ENCODE results near the gene HGD.
A peak's percentile ranks its signal among the peaks of the same experiment; 100 is the strongest.
"Not testable (repeated sequence)": the region's sequence is repeated elsewhere in the genome, so short reads cannot be mapped to it uniquely, and the experiment has no call there.

HGD gene

DNA sequence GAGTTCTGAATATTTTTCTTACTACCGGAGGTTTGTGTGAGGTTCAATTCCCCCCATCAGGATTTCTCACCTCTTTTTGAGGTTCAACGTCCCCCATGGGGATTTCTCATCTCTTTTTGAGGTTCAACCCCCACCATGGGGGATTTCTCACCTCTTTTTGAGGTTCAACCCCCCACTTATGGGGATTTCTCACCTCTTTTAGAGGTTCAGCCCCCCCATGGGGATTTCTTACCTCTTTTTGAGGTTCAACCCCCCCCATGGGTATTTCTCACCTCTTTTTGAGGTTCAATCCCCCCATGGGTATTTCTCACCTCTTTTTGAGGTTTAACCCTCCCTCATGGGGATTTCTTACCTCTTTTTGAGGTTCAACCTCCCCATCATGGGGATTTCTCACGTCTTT is 59.6 kb downstream of the HGD start:
- Histone ChIP-seq H3K9ac (ENCODE audit: low read length in 5 of 5) (no peak overlapping the region), H3K4me3 (ENCODE audit: low read depth in 1 of 5, low read length in 5 of 5) (peak overlapping the region in 1 of 5 donors; percentile 33), H3K36me3 (ENCODE audit: control insufficient read depth in 5 of 5, insufficient read depth in 5 of 5, low read length in 5 of 5) (no peaks in the 10 kb centered on the region), H3K27ac (ENCODE audit: low read depth, low read length) (no peak overlapping the region), H3K27me3 (ENCODE audit: control insufficient read depth in 5 of 5, insufficient read depth in 4 of 5, low read length in 5 of 5) (no peaks in the 10 kb centered on the region), H3K4me1 (ENCODE audit: control insufficient read depth in 5 of 5, insufficient read depth in 5 of 5, low read length in 5 of 5) (peaks cover 0 to 3% (median 0%) of the 10 kb centered on the region in 5 donors), H3K9me3 (ENCODE audit: control insufficient read depth in 5 of 5, low read length in 5 of 5) (peaks cover 0 to 16% (median 13%) of the 10 kb centered on the region in 5 donors)

DNA sequence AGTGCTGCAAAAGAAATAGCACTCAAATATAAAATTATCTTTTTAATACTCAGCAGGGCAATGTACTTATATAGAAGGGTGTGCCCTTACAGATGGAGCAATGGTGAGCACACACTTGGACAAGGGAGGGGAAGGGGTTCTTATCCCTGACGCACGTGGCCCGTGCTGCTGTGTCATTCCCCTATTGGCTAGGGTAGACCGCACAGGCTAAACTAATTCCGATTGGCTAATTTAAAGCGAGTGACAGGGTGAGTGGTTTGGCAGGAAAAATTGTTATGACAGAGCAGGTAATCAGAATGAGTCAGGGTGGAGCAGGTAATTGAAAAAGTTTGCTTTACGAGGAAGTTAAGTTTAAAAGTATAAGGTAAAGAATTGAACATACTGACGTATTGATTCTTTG is 65.3 kb downstream of the HGD start:
- not testable (repeated sequence) for H3K27ac ChIP-seq (ENCODE audit: low read depth, low read length)

GRCh38 chr3:120615847-120616609 is 66.0 kb downstream of the HGD start:
- Histone ChIP-seq H3K4me3 (ENCODE audit: low read depth in 1 of 5, low read length in 5 of 5) (peak overlapping the region in 4 of 5 donors; percentile 7 to 28 (median 18)), H3K27ac (ENCODE audit: low read depth, low read length) (no peak overlapping the region), H3K27me3 (ENCODE audit: control insufficient read depth in 5 of 5, insufficient read depth in 4 of 5, low read length in 5 of 5) (no peaks in the 10 kb centered on the region)

More for the DNA sequence above, 65.3 kb downstream of the HGD start:
- not testable (repeated sequence) for H3K9me3 ChIP-seq (ENCODE audit: control insufficient read depth in 5 of 5, low read length in 5 of 5); H3K4me3 ChIP-seq (ENCODE audit: low read depth in 1 of 5, low read length in 5 of 5); H3K4me1 ChIP-seq (ENCODE audit: control insufficient read depth in 5 of 5, insufficient read depth in 5 of 5, low read length in 5 of 5); H3K27me3 ChIP-seq (ENCODE audit: control insufficient read depth in 5 of 5, insufficient read depth in 4 of 5, low read length in 5 of 5); H3K36me3 ChIP-seq (ENCODE audit: control insufficient read depth in 5 of 5, insufficient read depth in 5 of 5, low read length in 5 of 5); H3K9ac ChIP-seq (ENCODE audit: low read length in 5 of 5)

DNA sequence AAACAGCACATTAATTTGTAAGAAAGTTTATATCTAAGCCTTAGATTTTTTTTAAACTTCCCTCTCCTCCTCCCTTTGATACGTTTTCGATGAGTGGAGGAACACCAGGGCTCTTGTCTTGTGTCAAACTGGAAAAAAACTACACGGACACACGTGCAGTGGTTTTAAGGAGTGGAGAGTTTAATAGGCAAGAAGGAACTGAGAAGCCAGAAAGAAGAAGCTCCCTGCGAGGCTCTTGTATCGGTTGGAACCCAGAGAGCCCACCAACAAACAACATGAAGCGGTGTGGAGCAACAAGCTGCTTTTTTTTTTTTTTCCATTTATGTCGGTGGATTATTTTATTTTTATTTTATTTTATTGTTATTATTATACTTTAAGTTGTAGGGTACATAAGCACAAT is 67.3 kb downstream of the HGD start:
- H3K4me3 ChIP-seq (ENCODE audit: low read depth in 1 of 5, low read length in 5 of 5) = no peak overlapping the region
- H3K27ac ChIP-seq (ENCODE audit: low read depth, low read length) = no peak overlapping the region
- H3K27me3 ChIP-seq (ENCODE audit: control insufficient read depth in 5 of 5, insufficient read depth in 4 of 5, low read length in 5 of 5) = no peaks in the 10 kb centered on the region
- H3K9ac ChIP-seq (ENCODE audit: low read length in 5 of 5) = no peak overlapping the region
- H3K9me3 ChIP-seq (ENCODE audit: control insufficient read depth in 5 of 5, low read length in 5 of 5) = no peaks in the 10 kb centered on the region
- no peaks in the 10 kb centered on the region for H3K36me3 ChIP-seq (ENCODE audit: control insufficient read depth in 5 of 5, insufficient read depth in 5 of 5, low read length in 5 of 5)
- H3K4me1 ChIP-seq (ENCODE audit: control insufficient read depth in 5 of 5, insufficient read depth in 5 of 5, low read length in 5 of 5) = peaks cover 0 to 9% (median 0%) of the 10 kb centered on the region in 5 donors

More at GRCh38 chr3:120615847-120616609, 66.0 kb downstream of the HGD start:
- Histone ChIP-seq H3K9ac (ENCODE audit: low read length in 5 of 5) (peak overlapping the region in 1 of 5 donors; percentile 20), H3K4me1 (ENCODE audit: control insufficient read depth in 5 of 5, insufficient read depth in 5 of 5, low read length in 5 of 5) (peaks cover 0 to 9% (median 0%) of the 10 kb centered on the region in 5 donors), H3K9me3 (ENCODE audit: control insufficient read depth in 5 of 5, low read length in 5 of 5) (no peaks in the 10 kb centered on the region), H3K36me3 (ENCODE audit: control insufficient read depth in 5 of 5, insufficient read depth in 5 of 5, low read length in 5 of 5) (no peaks in the 10 kb centered on the region)

- no peak overlapping the region for H3K4me3 ChIP-seq (ENCODE audit: low read depth in 1 of 5, low read length in 5 of 5)
- no peaks in the 10 kb centered on the region for H3K9me3 ChIP-seq (ENCODE audit: control insufficient read depth in 5 of 5, low read length in 5 of 5)
- H3K4me1 ChIP-seq (ENCODE audit: control insufficient read depth in 5 of 5, insufficient read depth in 5 of 5, low read length in 5 of 5) = no peaks in the 10 kb centered on the region
- H3K36me3 ChIP-seq (ENCODE audit: control insufficient read depth in 5 of 5, insufficient read depth in 5 of 5, low read length in 5 of 5) = peaks cover 0 to 5% (median 2%) of the 10 kb centered on the region in 5 donors
- H3K27ac ChIP-seq (ENCODE audit: low read depth, low read length) = no peak overlapping the region
- no peak overlapping the region for H3K9ac ChIP-seq (ENCODE audit: low read length in 5 of 5)
- H3K27me3 ChIP-seq (ENCODE audit: control insufficient read depth in 5 of 5, insufficient read depth in 4 of 5, low read length in 5 of 5) = no peaks in the 10 kb centered on the region
These were observed 73.5 kb downstream of the HGD start for GRCh38 chr3:120608506-120608905.

- no peak overlapping the region for H3K9ac ChIP-seq (ENCODE audit: low read length in 5 of 5)
- no peak overlapping the region for H3K27ac ChIP-seq (ENCODE audit: low read depth, low read length)
- no peak overlapping the region for H3K4me3 ChIP-seq (ENCODE audit: low read depth in 1 of 5, low read length in 5 of 5)
- H3K27me3 ChIP-seq (ENCODE audit: control insufficient read depth in 5 of 5, insufficient read depth in 4 of 5, low read length in 5 of 5) = no peaks in the 10 kb centered on the region
- H3K9me3 ChIP-seq (ENCODE audit: control insufficient read depth in 5 of 5, low read length in 5 of 5) = no peaks in the 10 kb centered on the region
- H3K36me3 ChIP-seq (ENCODE audit: control insufficient read depth in 5 of 5, insufficient read depth in 5 of 5, low read length in 5 of 5) = peaks cover 12 to 32% (median 26%) of the 10 kb centered on the region in 5 donors
- H3K4me1 ChIP-seq (ENCODE audit: control insufficient read depth in 5 of 5, insufficient read depth in 5 of 5, low read length in 5 of 5) = peaks cover 0 to 3% (median under 1%) of the 10 kb centered on the region in 5 donors
These were observed 77.3 kb downstream of the HGD start for GRCh38 chr3:120604784-120605183.

DNA sequence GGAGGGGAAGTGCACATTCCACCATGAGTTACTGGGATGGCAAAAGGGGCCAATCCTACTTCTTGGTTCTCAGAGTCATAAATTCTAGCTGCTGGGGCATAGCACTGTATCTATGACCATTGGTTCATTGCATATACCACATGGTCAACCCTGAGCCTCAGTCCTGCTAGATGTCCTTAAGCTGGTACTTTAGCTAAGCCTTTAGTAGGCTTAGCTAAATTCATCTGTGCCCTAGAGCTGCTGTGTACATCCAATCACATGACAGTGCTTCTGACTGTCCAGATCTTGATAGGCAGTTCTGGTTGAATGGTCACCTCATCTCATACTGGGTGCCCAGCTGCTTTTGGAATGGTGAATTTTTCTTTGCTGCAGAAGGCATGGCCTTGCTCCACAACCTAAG is 77.7 kb downstream of the HGD start:
- H3K27ac ChIP-seq (ENCODE audit: low read depth, low read length) = no peak overlapping the region
- H3K4me3 ChIP-seq (ENCODE audit: low read depth in 1 of 5, low read length in 5 of 5) = no peak overlapping the region
- H3K36me3 ChIP-seq (ENCODE audit: control insufficient read depth in 5 of 5, insufficient read depth in 5 of 5, low read length in 5 of 5) = peaks cover 12 to 33% (median 30%) of the 10 kb centered on the region in 5 donors
- peaks cover 0 to 7% (median 4%) of the 10 kb centered on the region in 5 donors for H3K4me1 ChIP-seq (ENCODE audit: control insufficient read depth in 5 of 5, insufficient read depth in 5 of 5, low read length in 5 of 5)
- H3K9ac ChIP-seq (ENCODE audit: low read length in 5 of 5) = no peak overlapping the region
- H3K27me3 ChIP-seq (ENCODE audit: control insufficient read depth in 5 of 5, insufficient read depth in 4 of 5, low read length in 5 of 5) = no peaks in the 10 kb centered on the region
- no peaks in the 10 kb centered on the region for H3K9me3 ChIP-seq (ENCODE audit: control insufficient read depth in 5 of 5, low read length in 5 of 5)

DNA sequence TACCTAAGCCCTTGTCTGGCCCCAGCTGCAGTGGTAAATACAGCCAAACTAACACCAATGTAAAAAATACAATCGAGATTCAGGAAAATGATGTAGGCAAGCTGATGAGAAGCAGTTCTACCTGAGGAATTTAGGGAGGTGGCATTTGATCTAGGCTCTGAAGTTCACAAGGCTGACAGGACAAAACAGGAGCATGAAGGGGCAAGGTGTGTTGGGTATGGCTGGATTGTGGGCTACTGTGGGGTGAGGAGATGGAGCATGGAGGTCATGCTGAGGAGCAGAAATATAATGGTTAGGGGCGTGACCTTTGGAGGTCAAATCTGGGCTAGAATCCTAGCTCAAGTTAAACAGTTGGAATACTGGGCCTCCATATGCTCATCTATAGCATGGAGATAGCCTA is 79.4 kb downstream of the HGD start:
- Histone ChIP-seq H3K27ac (ENCODE audit: low read depth, low read length) (no peak overlapping the region), H3K27me3 (ENCODE audit: control insufficient read depth in 5 of 5, insufficient read depth in 4 of 5, low read length in 5 of 5) (no peaks in the 10 kb centered on the region), H3K36me3 (ENCODE audit: control insufficient read depth in 5 of 5, insufficient read depth in 5 of 5, low read length in 5 of 5) (peaks cover 16 to 49% (median 37%) of the 10 kb centered on the region in 5 donors)

DNA sequence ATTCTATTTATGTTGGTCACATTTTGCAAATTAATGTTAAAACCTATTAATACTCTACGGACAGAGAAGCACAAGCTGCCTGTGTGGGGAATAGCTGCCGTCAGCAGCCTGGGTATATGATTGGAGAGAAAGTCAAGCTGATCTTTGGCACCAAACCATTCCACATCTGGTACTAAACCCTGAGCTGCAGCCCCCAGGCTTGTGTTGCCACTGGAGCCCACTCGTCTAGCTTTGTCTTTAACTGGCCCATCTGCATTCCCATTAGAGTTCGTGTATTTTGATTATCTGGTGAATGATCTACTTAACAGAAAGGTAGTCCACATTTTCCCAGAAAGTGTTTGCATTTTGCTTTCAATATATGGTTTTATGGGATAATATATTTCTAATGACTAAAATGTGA is 80.5 kb downstream of the HGD start:
- H3K9ac ChIP-seq (ENCODE audit: low read length in 5 of 5) = no peak overlapping the region
- no peaks in the 10 kb centered on the region for H3K27me3 ChIP-seq (ENCODE audit: control insufficient read depth in 5 of 5, insufficient read depth in 4 of 5, low read length in 5 of 5)
- H3K4me1 ChIP-seq (ENCODE audit: control insufficient read depth in 5 of 5, insufficient read depth in 5 of 5, low read length in 5 of 5) = peaks cover 4 to 29% (median 27%) of the 10 kb centered on the region in 5 donors
- H3K36me3 ChIP-seq (ENCODE audit: control insufficient read depth in 5 of 5, insufficient read depth in 5 of 5, low read length in 5 of 5) = peaks cover 21 to 49% (median 37%) of the 10 kb centered on the region in 5 donors
- H3K9me3 ChIP-seq (ENCODE audit: control insufficient read depth in 5 of 5, low read length in 5 of 5) = no peaks in the 10 kb centered on the region
- no peak overlapping the region for H3K4me3 ChIP-seq (ENCODE audit: low read depth in 1 of 5, low read length in 5 of 5)
- no peak overlapping the region for H3K27ac ChIP-seq (ENCODE audit: low read depth, low read length)

More for the DNA sequence above, 79.4 kb downstream of the HGD start:
- peaks cover 0 to 21% (median 19%) of the 10 kb centered on the region in 5 donors for H3K4me1 ChIP-seq (ENCODE audit: control insufficient read depth in 5 of 5, insufficient read depth in 5 of 5, low read length in 5 of 5)
- no peak overlapping the region for H3K4me3 ChIP-seq (ENCODE audit: low read depth in 1 of 5, low read length in 5 of 5)
- H3K9me3 ChIP-seq (ENCODE audit: control insufficient read depth in 5 of 5, low read length in 5 of 5) = no peaks in the 10 kb centered on the region
- no peak overlapping the region for H3K9ac ChIP-seq (ENCODE audit: low read length in 5 of 5)

- Histone ChIP-seq H3K4me1 (ENCODE audit: control insufficient read depth in 5 of 5, insufficient read depth in 5 of 5, low read length in 5 of 5) (peaks cover 5 to 36% (median 33%) of the 10 kb centered on the region in 5 donors), H3K27ac (ENCODE audit: low read depth, low read length) (peak overlapping the region; percentile 38), H3K4me3 (ENCODE audit: low read depth in 1 of 5, low read length in 5 of 5) (no peak overlapping the region), H3K9me3 (ENCODE audit: control insufficient read depth in 5 of 5, low read length in 5 of 5) (no peaks in the 10 kb centered on the region), H3K36me3 (ENCODE audit: control insufficient read depth in 5 of 5, insufficient read depth in 5 of 5, low read length in 5 of 5) (peaks cover 21 to 49% (median 37%) of the 10 kb centered on the region in 5 donors), H3K9ac (ENCODE audit: low read length in 5 of 5) (peak overlapping the region in 3 of 5 donors; percentile 15 to 35 (median 24)), H3K27me3 (ENCODE audit: control insufficient read depth in 5 of 5, insufficient read depth in 4 of 5, low read length in 5 of 5) (no peaks in the 10 kb centered on the region)
These were observed 82.8 kb downstream of the HGD start for GRCh38 chr3:120599211-120599610.

Measured in subcutaneous abdominal adipose tissue (tissue), 5 donors.